Neutrophil (primary cell): ENCODE measurements around the gene GSAP.
"Not testable (repeated sequence)": the region's sequence is repeated elsewhere in the genome, so short reads cannot be mapped to it uniquely, and the experiment has no call there.

Source experiments
- H3K27ac ChIP-seq: fragments of 200-600 bp; sonication (generic); 2 replicates; pipeline ENCODE4 v1.5.1; 2016; ENCODE audit warnings: mild to moderate bottlenecking, moderate library complexity
- H3K27me3 ChIP-seq: fragments of 200-600 bp; sonication (generic); 2 replicates; pipeline ENCODE4 v1.6.0; 2016; ENCODE audit warnings: mild to moderate bottlenecking
- H3K36me3 ChIP-seq: fragments of 200-600 bp; sonication (generic); 2 replicates; pipeline ENCODE4 v1.5.1; 2017
- H3K4me1 ChIP-seq, 2 experiments: fragments of 200-600 bp in 1 of 2; sonication (generic) in 1 of 2; 1 replicate in 1 of 2; 2 replicates in 1 of 2; pipeline versions ENCODE4 v1.5.1 to v1.6.1; 2013 to 2016; ENCODE audit warnings: low read depth in 1 of 2, low read length in 1 of 2, mild to moderate bottlenecking in 1 of 2, moderate library complexity in 1 of 2; ENCODE audit not compliant: control insufficient read depth in 1 of 2, insufficient read depth in 1 of 2
- H3K4me3 ChIP-seq, 2 experiments: fragments of 200-600 bp in 1 of 2; sonication (generic) in 1 of 2; 1 replicate in 1 of 2; 2 replicates in 1 of 2; pipeline ENCODE4 v1.5.1; 2013 to 2016; ENCODE audit warnings: low read depth in 1 of 2, low read length in 1 of 2, mild to moderate bottlenecking in 1 of 2, moderate library complexity in 1 of 2
- H3K9me3 ChIP-seq: fragments of 200-600 bp; sonication (generic); 2 replicates; pipeline ENCODE4 v1.5.1; 2016
- TF ChIP-seq, protein P1 (sequence below): fragments of 200-600 bp; sonication (generic); IDR thresholded peaks from 2 replicates; pipeline ENCODE4 v1.5.1; 2016; ENCODE audit warnings: antibody characterized with exemption

GSAP gene, protein sequence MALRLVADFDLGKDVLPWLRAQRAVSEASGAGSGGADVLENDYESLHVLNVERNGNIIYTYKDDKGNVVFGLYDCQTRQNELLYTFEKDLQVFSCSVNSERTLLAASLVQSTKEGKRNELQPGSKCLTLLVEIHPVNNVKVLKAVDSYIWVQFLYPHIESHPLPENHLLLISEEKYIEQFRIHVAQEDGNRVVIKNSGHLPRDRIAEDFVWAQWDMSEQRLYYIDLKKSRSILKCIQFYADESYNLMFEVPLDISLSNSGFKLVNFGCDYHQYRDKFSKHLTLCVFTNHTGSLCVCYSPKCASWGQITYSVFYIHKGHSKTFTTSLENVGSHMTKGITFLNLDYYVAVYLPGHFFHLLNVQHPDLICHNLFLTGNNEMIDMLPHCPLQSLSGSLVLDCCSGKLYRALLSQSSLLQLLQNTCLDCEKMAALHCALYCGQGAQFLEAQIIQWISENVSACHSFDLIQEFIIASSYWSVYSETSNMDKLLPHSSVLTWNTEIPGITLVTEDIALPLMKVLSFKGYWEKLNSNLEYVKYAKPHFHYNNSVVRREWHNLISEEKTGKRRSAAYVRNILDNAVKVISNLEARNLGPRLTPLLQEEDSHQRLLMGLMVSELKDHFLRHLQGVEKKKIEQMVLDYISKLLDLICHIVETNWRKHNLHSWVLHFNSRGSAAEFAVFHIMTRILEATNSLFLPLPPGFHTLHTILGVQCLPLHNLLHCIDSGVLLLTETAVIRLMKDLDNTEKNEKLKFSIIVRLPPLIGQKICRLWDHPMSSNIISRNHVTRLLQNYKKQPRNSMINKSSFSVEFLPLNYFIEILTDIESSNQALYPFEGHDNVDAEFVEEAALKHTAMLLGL

DNA sequence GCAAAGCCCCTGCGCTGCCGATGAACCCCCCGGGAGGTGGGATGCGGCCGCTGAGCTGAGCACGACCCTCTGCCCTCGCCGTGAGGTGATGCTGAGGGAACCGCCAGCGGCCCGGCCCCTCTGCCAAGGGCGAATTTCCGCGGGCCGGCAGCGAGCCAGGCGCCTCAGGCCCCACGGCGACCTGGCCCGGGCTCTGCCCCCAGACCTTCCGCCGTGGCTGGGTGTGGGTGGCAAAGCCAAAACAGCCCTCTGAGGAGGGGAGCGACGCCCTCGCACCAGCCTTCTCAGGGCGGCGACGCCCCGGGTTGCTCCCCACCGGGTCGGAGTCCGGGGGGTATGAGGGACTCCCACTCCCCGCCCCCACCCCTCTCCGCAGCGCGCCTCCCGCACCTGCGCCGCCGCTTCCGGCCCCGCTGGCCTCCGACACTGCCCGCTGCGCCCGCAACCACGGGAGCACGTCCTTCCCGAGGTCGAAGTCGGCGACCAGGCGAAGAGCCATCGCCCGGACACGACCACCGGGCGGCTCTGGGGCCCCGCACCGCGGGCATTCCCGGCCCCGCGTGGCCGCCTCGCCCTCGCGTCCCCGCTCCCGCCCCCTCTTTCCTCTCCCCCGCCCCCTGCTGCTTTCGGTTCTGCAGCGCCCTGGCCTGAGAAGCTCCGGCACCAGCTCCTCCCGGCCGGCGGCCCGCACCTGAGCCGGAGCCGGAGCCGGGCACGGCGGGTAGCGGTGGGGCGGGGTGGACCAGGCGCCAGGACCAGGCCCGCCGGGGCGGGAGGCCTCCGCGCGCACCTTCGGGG is at the start of gene GSAP:
TSS of gene GSAP (minus strand) at position 527 of the 798 bp plus-strand sequence. CDS start at position 499, 28 bp downstream.
- Histone ChIP-seq H3K27ac (peak within 1 kb of the TSS; percentile 91), H3K36me3 (no peaks in the 10 kb centered on the region), H3K27me3 (no peaks in the 10 kb centered on the region), H3K9me3 (no peaks in the 10 kb centered on the region), H3K4me3 (peak within 1 kb of the TSS; percentile 84 to 92), H3K4me1 (peaks cover 55 to 58% of the 10 kb centered on the region in 2 experiments)
- TF ChIP-seq, protein P1, sequence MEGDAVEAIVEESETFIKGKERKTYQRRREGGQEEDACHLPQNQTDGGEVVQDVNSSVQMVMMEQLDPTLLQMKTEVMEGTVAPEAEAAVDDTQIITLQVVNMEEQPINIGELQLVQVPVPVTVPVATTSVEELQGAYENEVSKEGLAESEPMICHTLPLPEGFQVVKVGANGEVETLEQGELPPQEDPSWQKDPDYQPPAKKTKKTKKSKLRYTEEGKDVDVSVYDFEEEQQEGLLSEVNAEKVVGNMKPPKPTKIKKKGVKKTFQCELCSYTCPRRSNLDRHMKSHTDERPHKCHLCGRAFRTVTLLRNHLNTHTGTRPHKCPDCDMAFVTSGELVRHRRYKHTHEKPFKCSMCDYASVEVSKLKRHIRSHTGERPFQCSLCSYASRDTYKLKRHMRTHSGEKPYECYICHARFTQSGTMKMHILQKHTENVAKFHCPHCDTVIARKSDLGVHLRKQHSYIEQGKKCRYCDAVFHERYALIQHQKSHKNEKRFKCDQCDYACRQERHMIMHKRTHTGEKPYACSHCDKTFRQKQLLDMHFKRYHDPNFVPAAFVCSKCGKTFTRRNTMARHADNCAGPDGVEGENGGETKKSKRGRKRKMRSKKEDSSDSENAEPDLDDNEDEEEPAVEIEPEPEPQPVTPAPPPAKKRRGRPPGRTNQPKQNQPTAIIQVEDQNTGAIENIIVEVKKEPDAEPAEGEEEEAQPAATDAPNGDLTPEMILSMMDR: peak; percentile 40

DNA sequence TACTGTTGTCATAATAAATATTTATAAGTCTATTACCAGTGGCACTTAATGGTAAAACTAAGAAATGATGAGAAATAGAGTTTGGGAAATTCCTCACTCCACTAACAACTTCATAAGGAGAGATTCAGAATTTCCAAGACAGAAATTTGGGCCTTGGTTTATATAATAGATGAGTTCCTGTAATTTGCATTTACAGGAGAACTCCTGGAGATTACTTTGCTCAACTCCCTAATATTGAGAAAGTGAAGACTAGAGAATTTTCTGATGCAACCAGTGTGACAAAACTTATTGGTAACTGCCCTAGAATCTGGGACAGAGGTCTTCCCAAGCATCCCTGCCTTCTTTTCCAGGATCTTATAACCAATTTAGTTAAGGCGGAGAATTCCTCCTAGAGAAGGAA is 49.1 kb upstream of the GSAP start:
- no peaks in the 10 kb centered on the region for H3K36me3 ChIP-seq
- no peaks in the 10 kb centered on the region for H3K9me3 ChIP-seq
- peaks cover 57 to 70% of the 10 kb centered on the region in 2 experiments for H3K4me1 ChIP-seq
- TF ChIP-seq, protein P1: no peak
- no peak overlapping the region for H3K4me3 ChIP-seq
- H3K27me3 ChIP-seq: no peaks in the 10 kb centered on the region
- peak overlapping the region; percentile 87 for H3K27ac ChIP-seq

DNA sequence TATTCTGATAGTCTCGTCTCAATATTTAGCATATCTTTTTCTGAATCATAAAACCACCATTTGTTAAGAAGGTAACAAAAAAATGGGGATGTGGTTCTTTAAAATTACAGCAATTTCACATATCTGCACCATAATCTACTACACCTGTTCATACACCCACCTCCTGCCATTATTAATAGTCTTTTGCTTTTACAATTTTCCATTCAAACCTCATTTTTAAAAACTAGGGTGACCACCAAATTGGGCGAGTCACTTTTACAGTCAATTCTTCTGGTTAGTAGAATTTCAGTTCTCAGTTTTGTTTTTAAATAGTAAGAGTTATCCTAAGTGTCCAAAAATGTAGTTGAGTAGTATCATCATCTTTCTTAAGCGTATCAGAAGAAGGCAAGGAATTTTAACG is 48.4 kb upstream of the GSAP start:
- peaks cover 62 to 76% of the 10 kb centered on the region in 2 experiments for H3K4me1 ChIP-seq
- no peaks in the 10 kb centered on the region for H3K36me3 ChIP-seq
- H3K27me3 ChIP-seq: no peaks in the 10 kb centered on the region
- TF ChIP-seq, protein P1: no peak
- no peaks in the 10 kb centered on the region for H3K9me3 ChIP-seq
- H3K27ac ChIP-seq: peak overlapping the region; percentile 87
- H3K4me3 ChIP-seq: no peak overlapping the region

DNA sequence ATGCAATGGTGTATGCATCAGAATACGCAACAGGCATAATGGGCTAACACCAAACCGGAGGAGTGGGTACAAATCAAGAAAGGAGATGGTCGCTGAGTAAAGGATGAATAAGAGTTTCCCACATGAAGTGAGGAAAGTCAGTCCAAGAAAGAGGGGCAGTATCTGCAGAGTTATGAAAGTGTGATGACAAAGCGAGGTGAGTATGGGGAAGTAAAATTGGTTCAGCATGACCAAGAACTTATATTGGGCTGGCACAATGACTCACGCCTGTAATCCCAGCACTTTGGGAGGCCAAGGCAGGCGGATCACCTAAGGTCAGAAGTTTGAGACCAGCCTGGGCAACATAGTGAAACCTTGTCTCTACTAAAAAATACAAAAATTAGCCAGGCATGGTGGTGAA is 47.5 kb upstream of the GSAP start:
- H3K27ac ChIP-seq: peak overlapping the region; percentile 87
- H3K4me1 ChIP-seq: peaks cover 72 to 86% of the 10 kb centered on the region in 2 experiments
- H3K9me3 ChIP-seq, H3K36me3 ChIP-seq, H3K27me3 ChIP-seq: not testable (repeated sequence)
- peak overlapping the region; percentile 13 to 27 for H3K4me3 ChIP-seq

DNA sequence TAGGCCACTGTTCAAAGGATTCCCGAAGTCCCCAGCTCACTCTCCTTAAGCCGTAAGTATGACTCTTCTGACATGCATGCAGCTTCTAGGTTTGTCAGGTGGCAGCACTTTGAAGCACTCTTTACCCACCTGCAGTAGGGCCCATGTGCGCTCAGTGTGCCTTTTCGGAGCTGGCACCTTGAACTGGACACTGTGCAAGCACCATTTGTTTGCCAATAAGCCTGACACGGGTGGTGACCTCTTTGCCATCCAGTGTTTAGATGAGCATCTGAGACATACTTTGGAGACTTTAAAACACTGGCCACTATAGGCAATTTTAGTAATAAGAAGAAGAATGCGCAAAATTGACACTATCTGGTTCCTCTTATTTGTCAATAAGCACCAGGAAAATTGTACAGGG is 45.7 kb upstream of the GSAP start:
- Histone ChIP-seq H3K36me3 (no peaks in the 10 kb centered on the region), H3K4me3 (no peak overlapping the region), H3K27me3 (no peaks in the 10 kb centered on the region), H3K9me3 (no peaks in the 10 kb centered on the region), H3K27ac (peak overlapping the region; percentile 37), H3K4me1 (peaks cover 72 to 82% of the 10 kb centered on the region in 2 experiments)
- TF ChIP-seq, protein P1: no peak
